ENCODE data around the gene PTAFR.

PTAFR gene

GRCh38 chr1:28155628-28156027 lies 20.9 kb downstream of the PTAFR start:
- Histone ChIP-seq H3K9me2 (replicated peaks; ENCODE audit: insufficient read depth, low read length) (no peaks in the 10 kb centered on the region), H3K36me3 (replicated peaks; ENCODE audit: insufficient read depth, low read length) (no peaks in the 10 kb centered on the region), H3K79me2 (ENCODE audit: low read length) (no peaks in the 10 kb centered on the region), H4K20me1 (ENCODE audit: insufficient read depth, low read length) (no peaks in the 10 kb centered on the region), H3K4me2 (ENCODE audit: low read depth, low read length) (no peak overlapping the region), H3K4me3 (ENCODE audit: low read length) (no peak overlapping the region), H2AFZ (ENCODE audit: low read length) (no peak overlapping the region), H3K9ac (ENCODE audit: low read length) (no peak overlapping the region), H3K9me3 (replicated peaks; ENCODE audit: insufficient read depth, low read length) (no peaks in the 10 kb centered on the region), H3F3A (ENCODE audit: insufficient read depth, low read length) (no peaks in the 10 kb centered on the region), H3K27ac (ENCODE audit: low read length) (no peak overlapping the region), H3K4me1 (ENCODE audit: low read length) (0 out of 2 replicates have a peak, but pooled peaks cover 3% of the 10 kb centered on the region), H3K27me3 (replicated peaks; ENCODE audit: insufficient read depth, low read length) (no peaks in the 10 kb centered on the region)
- TF ChIP-seq, protein P1, sequence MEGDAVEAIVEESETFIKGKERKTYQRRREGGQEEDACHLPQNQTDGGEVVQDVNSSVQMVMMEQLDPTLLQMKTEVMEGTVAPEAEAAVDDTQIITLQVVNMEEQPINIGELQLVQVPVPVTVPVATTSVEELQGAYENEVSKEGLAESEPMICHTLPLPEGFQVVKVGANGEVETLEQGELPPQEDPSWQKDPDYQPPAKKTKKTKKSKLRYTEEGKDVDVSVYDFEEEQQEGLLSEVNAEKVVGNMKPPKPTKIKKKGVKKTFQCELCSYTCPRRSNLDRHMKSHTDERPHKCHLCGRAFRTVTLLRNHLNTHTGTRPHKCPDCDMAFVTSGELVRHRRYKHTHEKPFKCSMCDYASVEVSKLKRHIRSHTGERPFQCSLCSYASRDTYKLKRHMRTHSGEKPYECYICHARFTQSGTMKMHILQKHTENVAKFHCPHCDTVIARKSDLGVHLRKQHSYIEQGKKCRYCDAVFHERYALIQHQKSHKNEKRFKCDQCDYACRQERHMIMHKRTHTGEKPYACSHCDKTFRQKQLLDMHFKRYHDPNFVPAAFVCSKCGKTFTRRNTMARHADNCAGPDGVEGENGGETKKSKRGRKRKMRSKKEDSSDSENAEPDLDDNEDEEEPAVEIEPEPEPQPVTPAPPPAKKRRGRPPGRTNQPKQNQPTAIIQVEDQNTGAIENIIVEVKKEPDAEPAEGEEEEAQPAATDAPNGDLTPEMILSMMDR (IDR thresholded peaks at IDR 0.05; ENCODE audit: low read length): no peak
- TF ChIP-seq EZH2 (optimal IDR thresholded peaks at IDR 0.05; ENCODE audit: low read depth, low read length) (no peak), EZH2phosphoT487 (IDR thresholded peaks at IDR 0.05; ENCODE audit: low read length) (no peak)
- DNase-seq: no peak

- H3K27me3 ChIP-seq (replicated peaks; ENCODE audit: insufficient read depth, low read length): no peaks in the 10 kb centered on the region
- H3K9ac ChIP-seq (ENCODE audit: low read length): no peak overlapping the region
- DNase-seq: no peak
- no peaks in the 10 kb centered on the region for H3K79me2 ChIP-seq (ENCODE audit: low read length)
- H2AFZ ChIP-seq (ENCODE audit: low read length): no peak overlapping the region
- no peaks in the 10 kb centered on the region for H3K9me2 ChIP-seq (replicated peaks; ENCODE audit: insufficient read depth, low read length)
- no peak overlapping the region for H3K27ac ChIP-seq (ENCODE audit: low read length)
- TF ChIP-seq, protein P1 (IDR thresholded peaks at IDR 0.05; ENCODE audit: low read length): no peak
- TF ChIP-seq EZH2phosphoT487 (IDR thresholded peaks at IDR 0.05; ENCODE audit: low read length) (no peak), EZH2 (optimal IDR thresholded peaks at IDR 0.05; ENCODE audit: low read depth, low read length) (no peak)
- no peak overlapping the region for H3K4me2 ChIP-seq (ENCODE audit: low read depth, low read length)
- no peaks in the 10 kb centered on the region for H4K20me1 ChIP-seq (ENCODE audit: insufficient read depth, low read length)
- no peak overlapping the region for H3K4me3 ChIP-seq (ENCODE audit: low read length)
- 0 out of 2 replicates have a peak, but pooled peaks cover 3% of the 10 kb centered on the region for H3K4me1 ChIP-seq (ENCODE audit: low read length)
- H3K36me3 ChIP-seq (replicated peaks; ENCODE audit: insufficient read depth, low read length): no peaks in the 10 kb centered on the region
- H3F3A ChIP-seq (ENCODE audit: insufficient read depth, low read length): no peaks in the 10 kb centered on the region
- H3K9me3 ChIP-seq (replicated peaks; ENCODE audit: insufficient read depth, low read length): no peaks in the 10 kb centered on the region
Observed at GRCh38 chr1:28154078-28154594, 22.4 kb downstream of the PTAFR start.

DNA sequence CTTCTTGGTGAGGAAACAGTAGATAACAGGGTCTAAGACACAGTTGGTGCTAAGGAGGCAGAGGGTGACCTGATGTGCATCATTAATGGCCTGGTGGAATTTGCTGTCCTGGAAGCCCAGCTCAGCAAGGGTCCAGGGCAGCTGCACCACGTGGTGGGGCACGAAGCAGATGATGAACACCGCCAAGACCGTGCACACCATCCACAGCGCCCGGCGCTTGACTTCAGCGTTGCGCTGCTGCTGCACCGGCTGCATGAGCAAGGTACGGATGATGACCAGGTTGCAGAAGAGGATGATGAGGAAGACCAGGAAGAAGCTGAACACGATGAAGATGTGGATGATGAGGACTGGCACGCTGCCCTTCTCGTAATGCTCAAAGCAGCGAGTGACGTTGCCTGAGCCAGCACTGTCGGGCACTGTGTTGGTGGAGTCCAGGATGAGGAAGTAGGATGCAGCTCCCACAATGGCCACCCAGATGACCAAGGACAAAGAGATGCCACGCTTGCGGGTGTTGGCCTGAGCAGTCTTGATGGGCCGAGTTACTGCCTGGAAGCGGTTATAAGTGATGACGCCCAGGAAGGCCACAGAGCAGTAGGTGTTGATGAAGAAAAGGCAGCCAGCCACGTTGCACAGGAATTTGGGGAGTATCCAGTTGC lies 26.2 kb downstream of the PTAFR start:
- TF ChIP-seq, protein P1 (IDR thresholded peaks at IDR 0.05; ENCODE audit: low read length): no peak
- no peak for TF ChIP-seq EZH2 (optimal IDR thresholded peaks at IDR 0.05; ENCODE audit: low read depth, low read length)
- no peak for TF ChIP-seq EZH2phosphoT487 (IDR thresholded peaks at IDR 0.05; ENCODE audit: low read length)
- H4K20me1 ChIP-seq (ENCODE audit: insufficient read depth, low read length): no peaks in the 10 kb centered on the region
- no peak overlapping the region for H3K4me3 ChIP-seq (ENCODE audit: low read length)
- no peak overlapping the region for H3K9ac ChIP-seq (ENCODE audit: low read length)
- H3K4me1 ChIP-seq (ENCODE audit: low read length): peaks cover 12% of the 10 kb centered on the region
- no peak for DNase-seq
- no peak overlapping the region for H3K4me2 ChIP-seq (ENCODE audit: low read depth, low read length)
- no peaks in the 10 kb centered on the region for H3K79me2 ChIP-seq (ENCODE audit: low read length)
- H3K27ac ChIP-seq (ENCODE audit: low read length): no peak overlapping the region
- no peaks in the 10 kb centered on the region for H3K9me2 ChIP-seq (replicated peaks; ENCODE audit: insufficient read depth, low read length)
- peaks cover 8% of the 10 kb centered on the region for H3F3A ChIP-seq (ENCODE audit: insufficient read depth, low read length)
- H3K27me3 ChIP-seq (replicated peaks; ENCODE audit: insufficient read depth, low read length): no peaks in the 10 kb centered on the region
- H2AFZ ChIP-seq (ENCODE audit: low read length): no peak overlapping the region
- no peaks in the 10 kb centered on the region for H3K36me3 ChIP-seq (replicated peaks; ENCODE audit: insufficient read depth, low read length)
- no peaks in the 10 kb centered on the region for H3K9me3 ChIP-seq (replicated peaks; ENCODE audit: insufficient read depth, low read length)
